ENCODE data around the gene HOXD10.

The HOXD10 gene

GRCh38 chr2:176111309-176111663 lies 5.3 kb upstream of the HOXD10 start:
- H3K27me3 Mint-ChIP-seq (ENCODE audit: low read depth, poor library complexity), result peaks cover 88% of the 10 kb centered on the region
- peak overlapping the region; percentile 86 for H3K4me3 Mint-ChIP-seq
- H3K36me3 Mint-ChIP-seq (ENCODE audit: low read depth), result no peaks in the 10 kb centered on the region
- peak overlapping the region; percentile 68 for H3K27ac Mint-ChIP-seq
- no peaks in the 10 kb centered on the region for H3K9me3 Mint-ChIP-seq
- peak; percentile 83 for DNase-seq
- peaks cover 76% of the 10 kb centered on the region for H3K4me1 Mint-ChIP-seq
- peak; percentile 75 for TF ChIP-seq CTCF (IDR thresholded peaks at IDR 0.05)

- peaks cover 80% of the 10 kb centered on the region for H3K4me1 Mint-ChIP-seq
- peaks cover 90% of the 10 kb centered on the region for H3K27me3 Mint-ChIP-seq (ENCODE audit: low read depth, poor library complexity)
- peak overlapping the region; percentile 86 for H3K4me3 Mint-ChIP-seq
- peak overlapping the region; percentile 90 for H3K27ac Mint-ChIP-seq
- no peaks in the 10 kb centered on the region for H3K36me3 Mint-ChIP-seq (ENCODE audit: low read depth)
- no peak for DNase-seq
- no peaks in the 10 kb centered on the region for H3K9me3 Mint-ChIP-seq
- no peak for TF ChIP-seq CTCF (IDR thresholded peaks at IDR 0.05)
Measured at GRCh38 chr2:176111846-176112374, 4.7 kb upstream of the HOXD10 start.

GRCh38 chr2:176112375-176113302 lies 3.9 kb upstream of the HOXD10 start:
- no peak for DNase-seq
- Mint-ChIP-seq H3K27ac (peak overlapping the region; percentile 75), H3K27me3 (ENCODE audit: low read depth, poor library complexity) (peaks cover 91% of the 10 kb centered on the region), H3K9me3 (no peaks in the 10 kb centered on the region), H3K4me1 (peaks cover 87% of the 10 kb centered on the region), H3K36me3 (ENCODE audit: low read depth) (no peaks in the 10 kb centered on the region), H3K4me3 (peak overlapping the region; percentile 86)
- no peak for TF ChIP-seq CTCF (IDR thresholded peaks at IDR 0.05)

- H3K4me3 Mint-ChIP-seq, result peak overlapping the region; percentile 86
- H3K4me1 Mint-ChIP-seq, result peaks cover 95% of the 10 kb centered on the region
- H3K27me3 Mint-ChIP-seq (ENCODE audit: low read depth, poor library complexity), result peaks cover 90% of the 10 kb centered on the region
- H3K9me3 Mint-ChIP-seq, result no peaks in the 10 kb centered on the region
- H3K36me3 Mint-ChIP-seq (ENCODE audit: low read depth), result no peaks in the 10 kb centered on the region
- peak overlapping the region; percentile 91 for H3K27ac Mint-ChIP-seq
- DNase-seq, result no peak
- TF ChIP-seq CTCF (IDR thresholded peaks at IDR 0.05), result no peak
Measured at GRCh38 chr2:176114120-176114929, 2.3 kb upstream of the HOXD10 start.

GRCh38 chr2:176114930-176115625 lies 1.5 kb upstream of the HOXD10 start:
- Mint-ChIP-seq H3K27me3 (ENCODE audit: low read depth, poor library complexity) (peaks cover 82% of the 10 kb centered on the region), H3K9me3 (no peaks in the 10 kb centered on the region), H3K4me3 (peak overlapping the region; percentile 86), H3K36me3 (ENCODE audit: low read depth) (no peaks in the 10 kb centered on the region), H3K4me1 (peaks cover 95% of the 10 kb centered on the region), H3K27ac (peak overlapping the region; percentile 88)
- peak; percentile 30 for DNase-seq
- no peak for TF ChIP-seq CTCF (IDR thresholded peaks at IDR 0.05)

Measured in nephron progenitor cell (in vitro differentiated cells).